Smooth muscle cell (in vitro differentiated cells): Measurements from ENCODE around the gene DCTN2. TPM values are rescaled to one million over a fixed set of nuclear protein-coding genes. Genes with fewer than 3 reads are reported as not detected.

Experiments
- DNase-seq: peaks from one replicate; lab custom pipeline; 2025; ENCODE audit not compliant: unreplicated experiment; lab: John Stamatoyannopoulos, UW
- H2AFZ ChIP-seq: fragments of 200-600 bp; sonication (generic); 2 replicates; pipeline ENCODE4 v1.6.0; 2016; ENCODE audit warnings: antibody characterized with exemption, low read depth, mild to moderate bottlenecking
- H3F3A ChIP-seq: fragments of 200-600 bp; sonication (generic); 2 replicates; pipeline ENCODE4 v1.6.0; 2017; ENCODE audit warnings: antibody characterized with exemption, low read depth
- H3K27ac ChIP-seq: fragments of 200-600 bp; sonication (generic); 2 replicates; pipeline ENCODE4 v1.5.1; 2016; ENCODE audit warnings: low read depth, mild to moderate bottlenecking
- H3K27me3 ChIP-seq: fragments of 200-600 bp; sonication (generic); 2 replicates; pipeline ENCODE4 v1.6.1; 2016; ENCODE audit warnings: low read depth, mild to moderate bottlenecking
- H3K36me3 ChIP-seq: fragments of 200-600 bp; sonication (generic); 2 replicates; pipeline ENCODE4 v1.5.1; 2016; ENCODE audit warnings: low read depth
- H3K4me1 ChIP-seq: fragments of 200-600 bp; sonication (generic); 2 replicates; pipeline ENCODE4 v1.5.1; 2016; ENCODE audit warnings: low read depth
- H3K4me2 ChIP-seq: fragments of 200-600 bp; sonication (generic); 2 replicates; pipeline ENCODE4 v1.6.0; 2016; ENCODE audit warnings: mild to moderate bottlenecking
- H3K4me3 ChIP-seq: fragments of 200-600 bp; sonication (generic); 2 replicates; pipeline ENCODE4 v1.5.1; 2016; ENCODE audit warnings: mild to moderate bottlenecking
- H3K79me2 ChIP-seq: fragments of 200-600 bp; sonication (generic); 2 replicates; pipeline ENCODE4 v1.6.0; 2016; ENCODE audit warnings: low read depth, mild to moderate bottlenecking
- H3K9ac ChIP-seq: fragments of 200-600 bp; sonication (generic); 2 replicates; pipeline ENCODE4 v1.6.0; 2016; ENCODE audit warnings: low read depth
- H3K9me3 ChIP-seq: fragments of 200-600 bp; sonication (generic); replicated peaks from 2 replicates; pipeline ENCODE4 v1.5.1; 2016; ENCODE audit warnings: low read depth
- H4K20me1 ChIP-seq: fragments of 200-600 bp; sonication (generic); 2 replicates; pipeline ENCODE4 v1.6.0; 2016; ENCODE audit warnings: low read depth
- CTCF ChIP-seq: fragments of 200-600 bp; sonication (generic); IDR thresholded peaks from 2 replicates; pipeline ENCODE4 v1.5.1; 2017; ENCODE audit warnings: borderline replicate concordance, mild to moderate bottlenecking, antibody characterized with exemption; ENCODE audit not compliant: insufficient read depth, poor library complexity, severe bottlenecking
- WGBS: methylation state at CpG from one replicate; pipeline ENCODE4 v1.1.7; 2016; ENCODE audit warnings: low lambda C conversion rate; 5-methylcytosine and 5-hydroxymethylcytosine counted together
- polyA plus RNA-seq: library from polyadenylated mRNA; unstranded; fragments of >200 nt; fragmentation: Nextera tagmentation; extraction: Ambion mirVana; gene quantifications from 2 replicates; pipeline ENCODE4 v1.2.1, GENCODE V29; 2016
- total RNA-seq: library from RNA; depleted of rRNA; stranded (reverse); fragments of >200 nt; gene quantifications from 2 replicates; pipeline ENCODE4 v1.2.3, GENCODE V29; 2014

The DCTN2 gene
- total and polyA plus RNA-seq, 2 experiments from 2014 or later, result 107 to 119 TPM

DNA sequence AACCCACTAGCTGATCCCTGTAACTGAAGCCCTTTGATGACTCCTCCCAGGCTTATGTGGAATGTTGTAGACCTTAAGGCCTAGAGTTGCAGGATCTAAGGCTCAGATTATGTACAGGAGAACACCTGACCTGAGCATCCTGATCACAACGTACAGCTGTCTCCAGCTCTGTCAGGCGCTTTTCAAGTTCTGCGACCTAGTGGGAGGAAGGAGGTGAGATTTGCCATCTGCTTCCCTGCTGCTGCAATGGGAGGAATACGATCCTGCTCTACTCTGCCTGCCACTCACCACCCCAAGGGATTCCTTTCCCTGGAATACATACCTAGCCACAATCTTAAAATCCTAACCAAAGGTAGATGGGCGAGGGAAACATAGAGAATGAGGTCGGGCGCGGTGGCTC is 13.9 kb downstream of the DCTN2 start:
- H3K36me3 ChIP-seq, result peaks cover 11% of the 10 kb centered on the region
- H3K4me1 ChIP-seq, result no peaks in the 10 kb centered on the region
- no peak overlapping the region for H3K27ac ChIP-seq
- no peaks in the 10 kb centered on the region for H3K27me3 ChIP-seq
- H2AFZ ChIP-seq, result no peak overlapping the region
- H3K9me3 ChIP-seq, result no peaks in the 10 kb centered on the region
- no peak for TF ChIP-seq CTCF
- no peak overlapping the region for H3K9ac ChIP-seq
- H4K20me1 ChIP-seq, result peaks cover 27% of the 10 kb centered on the region
- no peaks in the 10 kb centered on the region for H3K79me2 ChIP-seq
- no peak overlapping the region for H3K4me3 ChIP-seq
- H3K4me2 ChIP-seq, result no peak overlapping the region
- DNase-seq, result no peak
- H3F3A ChIP-seq, result peaks cover 32% of the 10 kb centered on the region
- WGBS, result 97% methylated on average over 8 of the region's 8 CpGs

DNA sequence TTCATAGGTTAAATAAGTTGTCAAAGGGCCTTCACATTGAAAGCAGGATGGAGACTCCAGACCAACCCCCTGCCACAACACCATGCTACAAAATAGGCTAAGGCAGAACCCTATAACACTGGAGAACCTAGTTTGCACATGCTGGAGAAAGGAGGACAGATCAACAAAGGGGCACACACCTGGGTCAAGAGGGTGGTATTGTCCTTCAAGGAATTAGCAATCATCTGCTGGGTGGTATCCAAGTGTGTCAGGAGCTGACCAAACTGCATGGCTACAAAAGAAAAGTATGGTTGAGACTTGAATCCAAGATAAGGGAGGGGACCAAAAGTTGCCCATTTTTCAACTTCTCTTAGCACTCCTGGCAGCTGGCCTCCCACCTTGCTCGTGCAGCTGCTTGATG is 15.2 kb downstream of the DCTN2 start:
- WGBS, result 90% methylated on average over 1 of the region's 1 CpG
- no peak overlapping the region for H3K4me2 ChIP-seq

GRCh38 chr12:57530396-57531142 is 16.4 kb downstream of the DCTN2 start:
- Histone ChIP-seq H3K9me3 (no peaks in the 10 kb centered on the region), H3K27me3 (no peaks in the 10 kb centered on the region), H3K9ac (no peak overlapping the region), H3K27ac (peak overlapping the region; percentile 35), H3K4me2 (no peak overlapping the region), H3F3A (peaks cover 32% of the 10 kb centered on the region), H2AFZ (no peak overlapping the region), H3K4me3 (no peak overlapping the region), H4K20me1 (peaks cover 26% of the 10 kb centered on the region), H3K4me1 (no peaks in the 10 kb centered on the region), H3K36me3 (peaks cover 11% of the 10 kb centered on the region), H3K79me2 (peaks cover 6% of the 10 kb centered on the region)
- no peak for TF ChIP-seq CTCF
- DNase-seq, result no peak
- WGBS, result 98% methylated on average over 5 of the region's 5 CpGs

More for the DNA sequence above, 15.2 kb downstream of the DCTN2 start:
- Histone ChIP-seq H3K9ac (no peak overlapping the region), H3K36me3 (peaks cover 11% of the 10 kb centered on the region), H4K20me1 (peaks cover 26% of the 10 kb centered on the region), H3F3A (peaks cover 32% of the 10 kb centered on the region), H3K27ac (no peak overlapping the region), H3K27me3 (no peaks in the 10 kb centered on the region), H3K4me3 (no peak overlapping the region), H3K4me1 (no peaks in the 10 kb centered on the region), H3K79me2 (no peaks in the 10 kb centered on the region), H3K9me3 (no peaks in the 10 kb centered on the region), H2AFZ (no peak overlapping the region)
- DNase-seq, result no peak
- no peak for TF ChIP-seq CTCF

DNA sequence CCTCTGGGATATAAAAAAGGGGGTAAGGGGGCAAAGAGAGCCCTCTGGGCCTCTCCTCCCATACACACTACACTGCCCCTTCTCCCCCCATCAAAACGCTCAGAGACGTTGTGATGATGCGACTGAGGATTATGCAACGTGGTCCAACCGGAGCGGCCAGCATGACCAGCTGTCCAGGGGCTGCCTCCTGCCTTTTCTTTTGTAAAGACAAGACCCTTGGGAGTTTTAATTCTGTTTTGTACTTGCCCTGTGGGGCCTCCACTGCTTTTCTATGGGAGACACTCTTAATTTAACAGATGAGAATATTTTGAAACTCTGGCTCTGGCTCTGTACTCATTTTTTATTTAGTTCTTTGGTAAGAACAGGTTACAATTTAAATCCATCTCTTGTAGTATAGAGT is 17.2 kb downstream of the DCTN2 start:
- Histone ChIP-seq H3K27ac (peak overlapping the region; percentile 35), H3K4me3 (no peak overlapping the region), H3K79me2 (peaks cover 10% of the 10 kb centered on the region), H3K9me3 (no peaks in the 10 kb centered on the region), H3K9ac (peak overlapping the region; percentile 34), H3K4me2 (no peak overlapping the region), H3K27me3 (no peaks in the 10 kb centered on the region), H3K4me1 (no peaks in the 10 kb centered on the region), H2AFZ (no peak overlapping the region), H3F3A (peaks cover 34% of the 10 kb centered on the region), H3K36me3 (peaks cover 11% of the 10 kb centered on the region), H4K20me1 (peaks cover 26% of the 10 kb centered on the region)
- 75% methylated on average over 6 of the region's 6 CpGs for WGBS
- no peak for TF ChIP-seq CTCF
- no peak for DNase-seq
